Activated B cell treated with CpG ODN at 0.5 μM for 24 hours (primary cell): ENCODE data around the gene TRIM62. TPM values are rescaled to one million over a fixed set of nuclear protein-coding genes. Genes with fewer than 3 reads are reported as not detected.

ENCODE experiments used
- ATAC-seq: fragments of 200-7000 bp; cut with Tn5 transposase; one replicate; pipeline ENCODE4 v1.10.0; 2021; ENCODE audit warnings: low read depth, mild to moderate bottlenecking, moderate library complexity
- CTCF ChIA-PET: fragments of 350-600 bp; sonication (Branson Sonifier 250); formaldehyde crosslinking; loops from one replicate; lab custom pipeline; 2021; ENCODE audit warnings: antibody characterized with exemption; lab: Charles Lee
- POLR2A ChIA-PET: fragments of 350-600 bp; sonication (Branson Sonifier 250); formaldehyde crosslinking; loops from one replicate; lab custom pipeline; 2021; ENCODE audit warnings: antibody characterized with exemption; lab: Charles Lee
- DNase-seq: peaks from one replicate; pipeline ENCODE4 v3.0.0; 2022
- H3K27ac Mint-ChIP-seq: one replicate; pipeline ENCODE4 v1.8.0; 2020; ENCODE audit warnings: mixed read lengths
- H3K27me3 Mint-ChIP-seq: one replicate; pipeline ENCODE4 v1.8.0; 2021; ENCODE audit warnings: mixed read lengths
- H3K36me3 Mint-ChIP-seq: one replicate; pipeline ENCODE4 v1.8.0; 2021; ENCODE audit warnings: low read depth, mixed read lengths
- H3K4me1 Mint-ChIP-seq: one replicate; pipeline ENCODE4 v1.8.0; 2021; ENCODE audit warnings: mixed read lengths
- H3K4me3 Mint-ChIP-seq: one replicate; pipeline ENCODE4 v1.8.0; 2020; ENCODE audit warnings: mild to moderate bottlenecking, mixed read lengths
- H3K9me3 Mint-ChIP-seq: one replicate; pipeline ENCODE4 v1.8.0; 2020; ENCODE audit warnings: mixed read lengths
- CTCF ChIP-seq: fragments of 200-600 bp; IDR thresholded peaks from one replicate; pipeline ENCODE4 v1.8.0; 2022; ENCODE audit warnings: antibody characterized with exemption, mild to moderate bottlenecking
- intact Hi-C: fragments of 100-400 bp; cut with micrococcal nuclease; formaldehyde crosslinking; loops from one replicate; pipeline ENCODE4 v1.15.1; 2024
- total RNA-seq: library from RNA; stranded (reverse); gene quantifications from 2 replicates; pipeline ENCODE4 v1.2.3, GENCODE V29; 2022

Gene TRIM62
- total RNA-seq, 1 donor from 2014 or later: 10.1 TPM

GRCh38 chr1:33180911-33181890 is 642 bp downstream of the TRIM62 start:
- CTCF ChIA-PET: interaction anchor here (1.1 to 2.2 kb wide), 3 partner anchors 13 to 114 kb away, joined by 3 to 9 read pairs (median 4); no protein-coding TSS in a partner anchor
- intact Hi-C loops: loop anchor here (1.0 to 5.0 kb wide), 5 partner anchors 54 to 364 kb away; partner anchors contain the start of genes S100PBP, YARS1, ZNF362 and ZSCAN20

GRCh38 chr1:33180226-33180910 is 1.5 kb downstream of the TRIM62 start:
- ATAC-seq: no peak

More at GRCh38 chr1:33180911-33181890, 642 bp downstream of the TRIM62 start:
- POLR2A ChIA-PET: interaction anchor here (0.6 to 2.6 kb wide), 10 partner anchors 18 to 1392 kb away, joined by 3 to 54 read pairs (median 4); partner anchors contain the start of genes S100PBP and YARS1
- peaks cover 21% of the 10 kb centered on the region for H3K4me1 Mint-ChIP-seq
- TF ChIP-seq CTCF: no peak
- H3K36me3 Mint-ChIP-seq: peaks cover 3% of the 10 kb centered on the region
- ATAC-seq (peak; percentile 91), DNase-seq (peak; percentile 65)
- H3K4me3 Mint-ChIP-seq: peak overlapping the region; percentile 89
- H3K27me3 Mint-ChIP-seq: peaks cover 9% of the 10 kb centered on the region
- no peaks in the 10 kb centered on the region for H3K9me3 Mint-ChIP-seq
- peak overlapping the region; percentile 79 for H3K27ac Mint-ChIP-seq

GRCh38 chr1:33178836-33179439 is 2.9 kb downstream of the TRIM62 start:
- intact Hi-C loops: no loop called here
- Mint-ChIP-seq H3K36me3 (peaks cover 6% of the 10 kb centered on the region), H3K4me3 (peak overlapping the region; percentile 16), H3K4me1 (peaks cover 21% of the 10 kb centered on the region), H3K27ac (no peak overlapping the region), H3K27me3 (peaks cover 7% of the 10 kb centered on the region), H3K9me3 (no peaks in the 10 kb centered on the region)
- DNase-seq: no peak
- CTCF ChIA-PET: no interaction called here
- no peak for TF ChIP-seq CTCF
- POLR2A ChIA-PET: no interaction called here
- no peak for ATAC-seq

More at GRCh38 chr1:33180226-33180910, 1.5 kb downstream of the TRIM62 start:
- intact Hi-C loops: loop anchor here (1.0 to 5.0 kb wide), 5 partner anchors 53 to 363 kb away; partner anchors contain the start of genes S100PBP, YARS1, ZNF362 and ZSCAN20
- ChIA-PET POLR2A (interaction anchor here (1.0 to 2.6 kb wide), 6 partner anchors 18 to 363 kb away, joined by 3 to 54 read pairs (median 6); partner anchors contain the start of genes S100PBP and YARS1), CTCF (interaction anchor here (1.1 to 2.2 kb wide), 3 partner anchors 12 to 115 kb away, joined by 3 to 9 read pairs (median 4); no protein-coding TSS in a partner anchor)
- Mint-ChIP-seq H3K9me3 (no peaks in the 10 kb centered on the region), H3K27ac (peak overlapping the region; percentile 41), H3K4me3 (peak overlapping the region; percentile 89), H3K36me3 (peaks cover 6% of the 10 kb centered on the region), H3K4me1 (peaks cover 21% of the 10 kb centered on the region), H3K27me3 (peaks cover 8% of the 10 kb centered on the region)
- TF ChIP-seq CTCF: no peak
- DNase-seq: no peak

- TF ChIP-seq CTCF: no peak
- ChIA-PET POLR2A (no interaction called here), CTCF (no interaction called here)
- Mint-ChIP-seq H3K27ac (no peak overlapping the region), H3K9me3 (no peaks in the 10 kb centered on the region), H3K27me3 (peaks cover 6% of the 10 kb centered on the region), H3K4me1 (peaks cover 24% of the 10 kb centered on the region), H3K36me3 (peaks cover 6% of the 10 kb centered on the region), H3K4me3 (no peak overlapping the region)
- intact Hi-C loops: no loop called here
- ATAC-seq (no peak), DNase-seq (no peak)
Measured at GRCh38 chr1:33177996-33178540, 3.8 kb downstream of the TRIM62 start.
